HCT116 (cell line): ENCODE data around the gene CNTNAP5.

Experiments
- RAD21 ChIP-seq: IDR thresholded peaks from 2 replicates; pipeline ENCODE4 v1.6.1; 2012; ENCODE audit warnings: low read depth, mild to moderate bottlenecking
- SRF ChIP-seq: IDR thresholded peaks from 2 replicates; pipeline ENCODE4 v1.6.1; 2012; ENCODE audit warnings: low read depth
- TF ChIP-seq, protein P1 (sequence below), 3 experiments: fragments of 200-600 bp in 1 of 3; sonication (generic) in 1 of 3; IDR thresholded peaks in 2 of 3; conservative IDR thresholded peaks in 1 of 3; 2 replicates each; pipeline ENCODE4 v1.5.1; 2012 to 2017; ENCODE audit warnings: low read depth in 2 of 3, low read length in 2 of 3, antibody characterized with exemption in 1 of 3, borderline replicate concordance in 1 of 3, control low read depth in 1 of 3, mild to moderate bottlenecking in 1 of 3, mixed read lengths in 1 of 3, mixed run types in 1 of 3, moderate library complexity in 1 of 3; ENCODE audit not compliant: insufficient read depth in 1 of 3

DNA sequence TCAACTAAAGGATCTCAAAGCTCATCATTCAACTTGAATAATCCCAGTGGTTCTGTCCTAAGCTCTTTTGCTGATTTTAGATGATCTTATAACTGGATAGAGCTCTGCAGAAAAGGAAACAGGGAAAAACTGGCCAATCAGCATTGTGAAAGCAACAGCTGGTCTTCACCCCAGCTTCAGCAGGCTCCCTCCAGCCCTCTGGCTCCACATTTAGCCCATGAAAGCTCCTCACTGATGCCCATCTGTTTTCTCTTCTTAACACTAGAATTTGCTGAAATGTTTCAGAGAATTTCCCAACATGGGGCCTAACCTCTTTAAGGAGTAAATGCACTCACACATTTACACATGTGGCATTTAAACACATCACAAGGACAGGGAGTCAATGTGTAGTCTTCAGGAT is 223.3 kb downstream of the CNTNAP5 start:
- TF ChIP-seq, protein P1, sequence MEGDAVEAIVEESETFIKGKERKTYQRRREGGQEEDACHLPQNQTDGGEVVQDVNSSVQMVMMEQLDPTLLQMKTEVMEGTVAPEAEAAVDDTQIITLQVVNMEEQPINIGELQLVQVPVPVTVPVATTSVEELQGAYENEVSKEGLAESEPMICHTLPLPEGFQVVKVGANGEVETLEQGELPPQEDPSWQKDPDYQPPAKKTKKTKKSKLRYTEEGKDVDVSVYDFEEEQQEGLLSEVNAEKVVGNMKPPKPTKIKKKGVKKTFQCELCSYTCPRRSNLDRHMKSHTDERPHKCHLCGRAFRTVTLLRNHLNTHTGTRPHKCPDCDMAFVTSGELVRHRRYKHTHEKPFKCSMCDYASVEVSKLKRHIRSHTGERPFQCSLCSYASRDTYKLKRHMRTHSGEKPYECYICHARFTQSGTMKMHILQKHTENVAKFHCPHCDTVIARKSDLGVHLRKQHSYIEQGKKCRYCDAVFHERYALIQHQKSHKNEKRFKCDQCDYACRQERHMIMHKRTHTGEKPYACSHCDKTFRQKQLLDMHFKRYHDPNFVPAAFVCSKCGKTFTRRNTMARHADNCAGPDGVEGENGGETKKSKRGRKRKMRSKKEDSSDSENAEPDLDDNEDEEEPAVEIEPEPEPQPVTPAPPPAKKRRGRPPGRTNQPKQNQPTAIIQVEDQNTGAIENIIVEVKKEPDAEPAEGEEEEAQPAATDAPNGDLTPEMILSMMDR (IDR thresholded peaks at IDR 0.05 in 2 of 3, conservative IDR thresholded peaks at IDR 0.05 in 1 of 3; ENCODE audit: borderline replicate concordance in 1 of 3, insufficient read depth in 1 of 3, low read depth in 2 of 3, low read length in 2 of 3): no peak
- no peak for TF ChIP-seq RAD21
- no peak for TF ChIP-seq SRF
